Fibroblast of the aortic adventitia (primary cell): Measurements from ENCODE around the gene PIGV. TPM values are rescaled to one million over a fixed set of nuclear protein-coding genes. Genes with fewer than 3 reads are reported as not detected.

Experiments
- DNase-seq: peaks from one replicate; pipeline ENCODE4 v3.0.0-alpha.2; 2010; ENCODE audit warnings: low read depth
- H3K4me3 ChIP-seq: 2 replicates; pipeline ENCODE4 v1.5.1; 2011; ENCODE audit warnings: low read depth, mild to moderate bottlenecking, control low read depth, low read length, moderate library complexity
- CTCF ChIP-seq: IDR thresholded peaks from 2 replicates; pipeline ENCODE4 v1.5.1; 2011; ENCODE audit warnings: mild to moderate bottlenecking, low read length, control low read depth, inconsistent platforms; ENCODE audit not compliant: insufficient read depth
- total RNA-seq: library from RNA; depleted of rRNA; stranded (reverse); fragments of >200 nt; gene quantifications from 2 replicates; pipeline ENCODE4 v1.2.3, GENCODE V29; 2012; ENCODE audit warnings: low replicate concordance

PIGV gene
- total RNA-seq, 1 donor = 18.1 TPM

GRCh38 chr1:26826261-26827105 lies 38.7 kb downstream of the PIGV start, which contains the start of gene ZDHHC18:
TSS of gene ZDHHC18 (plus strand) at chr1:26826688. CDS start at chr1:26826805, 117 bp downstream.
- H3K4me3 ChIP-seq = peak within 1 kb of the TSS; percentile 76
- DNase-seq = peak; percentile 37
- TF ChIP-seq CTCF = peak; percentile 46

GRCh38 chr1:26827106-26827604 lies 39.4 kb downstream of the PIGV start:
- no peak for TF ChIP-seq CTCF
- no peak for DNase-seq
- H3K4me3 ChIP-seq = peak overlapping the region; percentile 76

- H3K4me3 ChIP-seq = peak overlapping the region; percentile 76
- no peak for TF ChIP-seq CTCF
- DNase-seq = no peak
Observed at GRCh38 chr1:26827663-26828062, 39.9 kb downstream of the PIGV start.

- no peak for DNase-seq
- H3K4me3 ChIP-seq = peak overlapping the region; percentile 1
Observed at GRCh38 chr1:26828411-26828991, 40.8 kb downstream of the PIGV start.

GRCh38 chr1:26829184-26829911 lies 41.6 kb downstream of the PIGV start:
- no peak overlapping the region for H3K4me3 ChIP-seq
- no peak for DNase-seq
- no peak for TF ChIP-seq CTCF

More at GRCh38 chr1:26828411-26828991, 40.8 kb downstream of the PIGV start:
- TF ChIP-seq CTCF = no peak

- TF ChIP-seq CTCF = no peak
- DNase-seq = no peak
- no peak overlapping the region for H3K4me3 ChIP-seq
Observed at GRCh38 chr1:26831059-26831458, 43.3 kb downstream of the PIGV start.
